K562 (cell line): ENCODE measurements around the gene RASEF. TPM values are rescaled to one million over a fixed set of nuclear protein-coding genes. Genes with fewer than 3 reads are reported as not detected.

Source experiments
- HDAC1 ChIP-seq, 2 experiments: fragments of 450-650 bp; IDR thresholded peaks; 2 replicates each; pipeline ENCODE4 v1.6.1; 2016 to 2017; ENCODE audit warnings: inconsistent platforms in 1 of 2, mild to moderate bottlenecking in 1 of 2, moderate library complexity in 1 of 2
- L3MBTL2 ChIP-seq: fragments of 450-650 bp; IDR thresholded peaks from 2 replicates; pipeline ENCODE4 v1.6.1; 2016; ENCODE audit warnings: mild to moderate bottlenecking, moderate library complexity
- TGIF2 ChIP-seq: sonication (generic); formaldehyde crosslinking; IDR thresholded peaks from 2 replicates; pipeline ENCODE4 v1.8.1; 2022; ENCODE audit warnings: mild to moderate bottlenecking, missing genetic modification reagents, moderate library complexity
- ZNF589 ChIP-seq: fragments of 200-800 bp; sonication (Bioruptor generic); IDR thresholded peaks from 2 replicates; pipeline ENCODE4 v1.6.1; 2016; ENCODE audit warnings: low read depth, missing genetic modification characterization, missing compliant biosample characterization
- ZNF644 ChIP-seq: fragments of 200-800 bp; sonication (Bioruptor generic); IDR thresholded peaks from 2 replicates; pipeline ENCODE4 v1.6.1; 2016; ENCODE audit warnings: low read depth, missing genetic modification characterization, missing compliant biosample characterization
- ZNF764 ChIP-seq: fragments of 250-450 bp; sonication (Bioruptor Pico); IDR thresholded peaks from 2 replicates; pipeline ENCODE4 v1.4.0; 2020; ENCODE audit warnings: low read depth, mild to moderate bottlenecking, moderate library complexity
- polyA plus RNA-seq, 8 experiments: library from polyadenylated mRNA; depleted of rRNA in 4 of 8; stranded (reverse) in 5 of 8; unstranded in 3 of 8; fragments of >200 nt; fragmentation: Nextera tagmentation in 2 of 8; fragmentation: Illumina TruSeq in 1 of 8; extraction: Ambion mirVana in 2 of 8; extraction: Trizol in 1 of 8; gene quantifications; 2 replicates each; pipeline versions ENCODE4 v1.2.1 to v1.2.3, GENCODE V29; 2011 to 2014; ENCODE audit warnings: inconsistent platforms in 1 of 8, missing spikeins in 1 of 8
- total RNA-seq, 7 experiments: library from RNA; depleted of rRNA in 6 of 7; stranded (reverse); fragments of >200 nt in 6 of 7; fragmentation: Illumina TruSeq in 2 of 7; extraction: Trizol in 2 of 7; gene quantifications; 2 replicates each; pipeline versions ENCODE4 v1.2.1 to v1.2.3, GENCODE V29; 2011 to 2021; ENCODE audit warnings: low replicate concordance in 1 of 7
- TF ChIP-seq, protein P1 (sequence below): fragments of 200-600 bp; sonication (generic); IDR thresholded peaks from one replicate; pipeline ENCODE4 v1.6.1; 2012; ENCODE audit warnings: mild to moderate bottlenecking, low read depth, low read length, inconsistent platforms
- TF ChIP-seq, protein P2 (sequence below): fragments of 250-450 bp; sonication (Bioruptor Pico); IDR thresholded peaks from 2 replicates; pipeline ENCODE4 v1.4.0; 2020
- TF ChIP-seq, protein P3 (sequence below): fragments of 150-350 bp; IDR thresholded peaks from 2 replicates; pipeline ENCODE4 v1.6.1; 2014; ENCODE audit warnings: low read depth, mild to moderate bottlenecking, low read length, borderline replicate concordance
- TF ChIP-seq, protein P4 (sequence below): fragments of 250-450 bp; sonication (Bioruptor Pico); IDR thresholded peaks from 2 replicates; pipeline ENCODE4 v1.5.0; 2020; ENCODE audit warnings: mild to moderate bottlenecking, borderline replicate concordance

Gene RASEF
- total and polyA plus RNA-seq, 9 of the 15 experiments (the other 6 are each of a cell fraction or from before 2014, with no cell fraction given), result 0.01 to 0.18 (median 0.11) TPM; not detected in 4

DNA sequence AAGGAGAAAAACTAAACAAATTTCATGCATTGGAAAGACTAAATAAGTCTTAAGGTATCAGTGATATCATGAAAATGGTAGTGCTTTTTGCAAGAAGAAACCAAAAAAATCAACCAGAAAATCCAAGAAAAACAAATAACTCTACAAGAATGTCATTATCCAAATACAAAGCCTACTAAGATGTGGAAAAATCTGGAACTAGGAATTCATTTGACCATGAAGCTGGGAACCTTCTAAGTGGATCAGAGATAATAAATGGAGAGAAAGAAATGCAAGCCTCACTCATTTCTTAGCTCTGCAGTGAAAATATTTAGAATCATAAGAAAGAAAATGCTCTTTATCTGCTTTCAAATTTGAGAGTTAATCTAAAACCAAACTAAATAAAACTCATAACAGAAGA, 51.3 kb downstream of the RASEF start (continued):
- TF ChIP-seq, protein P1, sequence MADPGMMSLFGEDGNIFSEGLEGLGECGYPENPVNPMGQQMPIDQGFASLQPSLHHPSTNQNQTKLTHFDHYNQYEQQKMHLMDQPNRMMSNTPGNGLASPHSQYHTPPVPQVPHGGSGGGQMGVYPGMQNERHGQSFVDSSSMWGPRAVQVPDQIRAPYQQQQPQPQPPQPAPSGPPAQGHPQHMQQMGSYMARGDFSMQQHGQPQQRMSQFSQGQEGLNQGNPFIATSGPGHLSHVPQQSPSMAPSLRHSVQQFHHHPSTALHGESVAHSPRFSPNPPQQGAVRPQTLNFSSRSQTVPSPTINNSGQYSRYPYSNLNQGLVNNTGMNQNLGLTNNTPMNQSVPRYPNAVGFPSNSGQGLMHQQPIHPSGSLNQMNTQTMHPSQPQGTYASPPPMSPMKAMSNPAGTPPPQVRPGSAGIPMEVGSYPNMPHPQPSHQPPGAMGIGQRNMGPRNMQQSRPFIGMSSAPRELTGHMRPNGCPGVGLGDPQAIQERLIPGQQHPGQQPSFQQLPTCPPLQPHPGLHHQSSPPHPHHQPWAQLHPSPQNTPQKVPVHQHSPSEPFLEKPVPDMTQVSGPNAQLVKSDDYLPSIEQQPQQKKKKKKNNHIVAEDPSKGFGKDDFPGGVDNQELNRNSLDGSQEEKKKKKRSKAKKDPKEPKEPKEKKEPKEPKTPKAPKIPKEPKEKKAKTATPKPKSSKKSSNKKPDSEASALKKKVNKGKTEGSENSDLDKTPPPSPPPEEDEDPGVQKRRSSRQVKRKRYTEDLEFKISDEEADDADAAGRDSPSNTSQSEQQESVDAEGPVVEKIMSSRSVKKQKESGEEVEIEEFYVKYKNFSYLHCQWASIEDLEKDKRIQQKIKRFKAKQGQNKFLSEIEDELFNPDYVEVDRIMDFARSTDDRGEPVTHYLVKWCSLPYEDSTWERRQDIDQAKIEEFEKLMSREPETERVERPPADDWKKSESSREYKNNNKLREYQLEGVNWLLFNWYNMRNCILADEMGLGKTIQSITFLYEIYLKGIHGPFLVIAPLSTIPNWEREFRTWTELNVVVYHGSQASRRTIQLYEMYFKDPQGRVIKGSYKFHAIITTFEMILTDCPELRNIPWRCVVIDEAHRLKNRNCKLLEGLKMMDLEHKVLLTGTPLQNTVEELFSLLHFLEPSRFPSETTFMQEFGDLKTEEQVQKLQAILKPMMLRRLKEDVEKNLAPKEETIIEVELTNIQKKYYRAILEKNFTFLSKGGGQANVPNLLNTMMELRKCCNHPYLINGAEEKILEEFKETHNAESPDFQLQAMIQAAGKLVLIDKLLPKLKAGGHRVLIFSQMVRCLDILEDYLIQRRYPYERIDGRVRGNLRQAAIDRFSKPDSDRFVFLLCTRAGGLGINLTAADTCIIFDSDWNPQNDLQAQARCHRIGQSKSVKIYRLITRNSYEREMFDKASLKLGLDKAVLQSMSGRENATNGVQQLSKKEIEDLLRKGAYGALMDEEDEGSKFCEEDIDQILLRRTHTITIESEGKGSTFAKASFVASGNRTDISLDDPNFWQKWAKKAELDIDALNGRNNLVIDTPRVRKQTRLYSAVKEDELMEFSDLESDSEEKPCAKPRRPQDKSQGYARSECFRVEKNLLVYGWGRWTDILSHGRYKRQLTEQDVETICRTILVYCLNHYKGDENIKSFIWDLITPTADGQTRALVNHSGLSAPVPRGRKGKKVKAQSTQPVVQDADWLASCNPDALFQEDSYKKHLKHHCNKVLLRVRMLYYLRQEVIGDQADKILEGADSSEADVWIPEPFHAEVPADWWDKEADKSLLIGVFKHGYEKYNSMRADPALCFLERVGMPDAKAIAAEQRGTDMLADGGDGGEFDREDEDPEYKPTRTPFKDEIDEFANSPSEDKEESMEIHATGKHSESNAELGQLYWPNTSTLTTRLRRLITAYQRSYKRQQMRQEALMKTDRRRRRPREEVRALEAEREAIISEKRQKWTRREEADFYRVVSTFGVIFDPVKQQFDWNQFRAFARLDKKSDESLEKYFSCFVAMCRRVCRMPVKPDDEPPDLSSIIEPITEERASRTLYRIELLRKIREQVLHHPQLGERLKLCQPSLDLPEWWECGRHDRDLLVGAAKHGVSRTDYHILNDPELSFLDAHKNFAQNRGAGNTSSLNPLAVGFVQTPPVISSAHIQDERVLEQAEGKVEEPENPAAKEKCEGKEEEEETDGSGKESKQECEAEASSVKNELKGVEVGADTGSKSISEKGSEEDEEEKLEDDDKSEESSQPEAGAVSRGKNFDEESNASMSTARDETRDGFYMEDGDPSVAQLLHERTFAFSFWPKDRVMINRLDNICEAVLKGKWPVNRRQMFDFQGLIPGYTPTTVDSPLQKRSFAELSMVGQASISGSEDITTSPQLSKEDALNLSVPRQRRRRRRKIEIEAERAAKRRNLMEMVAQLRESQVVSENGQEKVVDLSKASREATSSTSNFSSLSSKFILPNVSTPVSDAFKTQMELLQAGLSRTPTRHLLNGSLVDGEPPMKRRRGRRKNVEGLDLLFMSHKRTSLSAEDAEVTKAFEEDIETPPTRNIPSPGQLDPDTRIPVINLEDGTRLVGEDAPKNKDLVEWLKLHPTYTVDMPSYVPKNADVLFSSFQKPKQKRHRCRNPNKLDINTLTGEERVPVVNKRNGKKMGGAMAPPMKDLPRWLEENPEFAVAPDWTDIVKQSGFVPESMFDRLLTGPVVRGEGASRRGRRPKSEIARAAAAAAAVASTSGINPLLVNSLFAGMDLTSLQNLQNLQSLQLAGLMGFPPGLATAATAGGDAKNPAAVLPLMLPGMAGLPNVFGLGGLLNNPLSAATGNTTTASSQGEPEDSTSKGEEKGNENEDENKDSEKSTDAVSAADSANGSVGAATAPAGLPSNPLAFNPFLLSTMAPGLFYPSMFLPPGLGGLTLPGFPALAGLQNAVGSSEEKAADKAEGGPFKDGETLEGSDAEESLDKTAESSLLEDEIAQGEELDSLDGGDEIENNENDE, result no peak
- no peak for TF ChIP-seq ZNF764 (CRISPR knock-in tag)
- TF ChIP-seq ZNF644, result no peak
- TF ChIP-seq, protein P2, sequence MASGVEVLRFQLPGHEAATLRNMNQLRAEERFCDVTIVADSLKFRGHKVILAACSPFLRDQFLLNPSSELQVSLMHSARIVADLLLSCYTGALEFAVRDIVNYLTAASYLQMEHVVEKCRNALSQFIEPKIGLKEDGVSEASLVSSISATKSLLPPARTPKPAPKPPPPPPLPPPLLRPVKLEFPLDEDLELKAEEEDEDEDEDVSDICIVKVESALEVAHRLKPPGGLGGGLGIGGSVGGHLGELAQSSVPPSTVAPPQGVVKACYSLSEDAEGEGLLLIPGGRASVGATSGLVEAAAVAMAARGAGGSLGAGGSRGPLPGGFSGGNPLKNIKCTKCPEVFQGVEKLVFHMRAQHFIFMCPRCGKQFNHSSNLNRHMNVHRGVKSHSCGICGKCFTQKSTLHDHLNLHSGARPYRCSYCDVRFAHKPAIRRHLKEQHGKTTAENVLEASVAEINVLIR (CRISPR knock-in tag), result no peak
- TF ChIP-seq TGIF2 (CRISPR knock-in tag), result no peak
- no peak for TF ChIP-seq ZNF589
- TF ChIP-seq, protein P3, sequence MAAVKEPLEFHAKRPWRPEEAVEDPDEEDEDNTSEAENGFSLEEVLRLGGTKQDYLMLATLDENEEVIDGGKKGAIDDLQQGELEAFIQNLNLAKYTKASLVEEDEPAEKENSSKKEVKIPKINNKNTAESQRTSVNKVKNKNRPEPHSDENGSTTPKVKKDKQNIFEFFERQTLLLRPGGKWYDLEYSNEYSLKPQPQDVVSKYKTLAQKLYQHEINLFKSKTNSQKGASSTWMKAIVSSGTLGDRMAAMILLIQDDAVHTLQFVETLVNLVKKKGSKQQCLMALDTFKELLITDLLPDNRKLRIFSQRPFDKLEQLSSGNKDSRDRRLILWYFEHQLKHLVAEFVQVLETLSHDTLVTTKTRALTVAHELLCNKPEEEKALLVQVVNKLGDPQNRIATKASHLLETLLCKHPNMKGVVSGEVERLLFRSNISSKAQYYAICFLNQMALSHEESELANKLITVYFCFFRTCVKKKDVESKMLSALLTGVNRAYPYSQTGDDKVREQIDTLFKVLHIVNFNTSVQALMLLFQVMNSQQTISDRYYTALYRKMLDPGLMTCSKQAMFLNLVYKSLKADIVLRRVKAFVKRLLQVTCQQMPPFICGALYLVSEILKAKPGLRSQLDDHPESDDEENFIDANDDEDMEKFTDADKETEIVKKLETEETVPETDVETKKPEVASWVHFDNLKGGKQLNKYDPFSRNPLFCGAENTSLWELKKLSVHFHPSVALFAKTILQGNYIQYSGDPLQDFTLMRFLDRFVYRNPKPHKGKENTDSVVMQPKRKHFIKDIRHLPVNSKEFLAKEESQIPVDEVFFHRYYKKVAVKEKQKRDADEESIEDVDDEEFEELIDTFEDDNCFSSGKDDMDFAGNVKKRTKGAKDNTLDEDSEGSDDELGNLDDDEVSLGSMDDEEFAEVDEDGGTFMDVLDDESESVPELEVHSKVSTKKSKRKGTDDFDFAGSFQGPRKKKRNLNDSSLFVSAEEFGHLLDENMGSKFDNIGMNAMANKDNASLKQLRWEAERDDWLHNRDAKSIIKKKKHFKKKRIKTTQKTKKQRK, result no peak
- TF ChIP-seq HDAC1 (IDR thresholded peaks at IDR 0.05), result no peak
- TF ChIP-seq L3MBTL2, result no peak
- TF ChIP-seq, protein P4, sequence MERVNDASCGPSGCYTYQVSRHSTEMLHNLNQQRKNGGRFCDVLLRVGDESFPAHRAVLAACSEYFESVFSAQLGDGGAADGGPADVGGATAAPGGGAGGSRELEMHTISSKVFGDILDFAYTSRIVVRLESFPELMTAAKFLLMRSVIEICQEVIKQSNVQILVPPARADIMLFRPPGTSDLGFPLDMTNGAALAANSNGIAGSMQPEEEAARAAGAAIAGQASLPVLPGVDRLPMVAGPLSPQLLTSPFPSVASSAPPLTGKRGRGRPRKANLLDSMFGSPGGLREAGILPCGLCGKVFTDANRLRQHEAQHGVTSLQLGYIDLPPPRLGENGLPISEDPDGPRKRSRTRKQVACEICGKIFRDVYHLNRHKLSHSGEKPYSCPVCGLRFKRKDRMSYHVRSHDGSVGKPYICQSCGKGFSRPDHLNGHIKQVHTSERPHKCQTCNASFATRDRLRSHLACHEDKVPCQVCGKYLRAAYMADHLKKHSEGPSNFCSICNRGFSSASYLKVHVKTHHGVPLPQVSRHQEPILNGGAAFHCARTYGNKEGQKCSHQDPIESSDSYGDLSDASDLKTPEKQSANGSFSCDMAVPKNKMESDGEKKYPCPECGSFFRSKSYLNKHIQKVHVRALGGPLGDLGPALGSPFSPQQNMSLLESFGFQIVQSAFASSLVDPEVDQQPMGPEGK (CRISPR knock-in tag), result no peak
